HL-60 (cell line): Measurements from ENCODE around the gene TMEM19.
A peak's percentile ranks its signal among the peaks of the same experiment; 100 is the strongest.

Experiments used
- DNase-seq, 2 experiments: peaks; one replicate each; pipeline ENCODE4 v3.0.0-alpha.2; 2010 to 2020; ENCODE audit warnings: low read depth in 1 of 2, low spot score in 1 of 2
- H3K27ac ChIP-seq: fragments of 250-450 bp; sonication (Bioruptor Pico); replicated peaks from 2 replicates; pipeline ENCODE4 v1.5.1; 2020; ENCODE audit warnings: mild to moderate bottlenecking, moderate library complexity
- H3K27me3 ChIP-seq: fragments of 250-450 bp; sonication (Bioruptor Pico); 2 replicates; pipeline ENCODE4 v1.5.1; 2021; ENCODE audit warnings: mild to moderate bottlenecking, moderate library complexity; ENCODE audit not compliant: insufficient read depth, poor library complexity, severe bottlenecking
- H3K4me3 ChIP-seq: replicated peaks from 2 replicates; pipeline ENCODE4 v1.5.1; 2011; ENCODE audit warnings: mild to moderate bottlenecking, control low read depth, low read length; ENCODE audit not compliant: insufficient read depth
- GABPA ChIP-seq: IDR thresholded peaks from 2 replicates; pipeline ENCODE4 v1.6.1; 2012; ENCODE audit warnings: low read depth
- POLR2AphosphoS5 ChIP-seq: IDR thresholded peaks from 2 replicates; pipeline ENCODE4 v1.6.1; 2012; ENCODE audit warnings: low read depth
- SPI1 ChIP-seq: IDR thresholded peaks from 2 replicates; pipeline ENCODE4 v1.6.1; 2012; ENCODE audit warnings: low read depth, mild to moderate bottlenecking, borderline replicate concordance
- TF ChIP-seq, protein P1 (sequence below): IDR thresholded peaks from 2 replicates; pipeline ENCODE4 v1.6.1; 2012; ENCODE audit warnings: low read depth; ENCODE audit not compliant: insufficient replicate concordance
- TF ChIP-seq, protein P2 (sequence below): IDR thresholded peaks from one replicate; pipeline ENCODE4 v1.5.1; 2011; ENCODE audit warnings: low read length, control low read depth, inconsistent platforms; ENCODE audit not compliant: insufficient read depth

TMEM19 gene

GRCh38 chr12:71645268-71645667, 40.6 kb upstream of the TMEM19 start:
- peak overlapping the region; percentile 48 for H3K27ac ChIP-seq
- TF ChIP-seq GABPA (no peak), SPI1 (peak; percentile 91), POLR2AphosphoS5 (no peak; the same call in 1 of the 2 replicates)
- TF ChIP-seq, protein P1, sequence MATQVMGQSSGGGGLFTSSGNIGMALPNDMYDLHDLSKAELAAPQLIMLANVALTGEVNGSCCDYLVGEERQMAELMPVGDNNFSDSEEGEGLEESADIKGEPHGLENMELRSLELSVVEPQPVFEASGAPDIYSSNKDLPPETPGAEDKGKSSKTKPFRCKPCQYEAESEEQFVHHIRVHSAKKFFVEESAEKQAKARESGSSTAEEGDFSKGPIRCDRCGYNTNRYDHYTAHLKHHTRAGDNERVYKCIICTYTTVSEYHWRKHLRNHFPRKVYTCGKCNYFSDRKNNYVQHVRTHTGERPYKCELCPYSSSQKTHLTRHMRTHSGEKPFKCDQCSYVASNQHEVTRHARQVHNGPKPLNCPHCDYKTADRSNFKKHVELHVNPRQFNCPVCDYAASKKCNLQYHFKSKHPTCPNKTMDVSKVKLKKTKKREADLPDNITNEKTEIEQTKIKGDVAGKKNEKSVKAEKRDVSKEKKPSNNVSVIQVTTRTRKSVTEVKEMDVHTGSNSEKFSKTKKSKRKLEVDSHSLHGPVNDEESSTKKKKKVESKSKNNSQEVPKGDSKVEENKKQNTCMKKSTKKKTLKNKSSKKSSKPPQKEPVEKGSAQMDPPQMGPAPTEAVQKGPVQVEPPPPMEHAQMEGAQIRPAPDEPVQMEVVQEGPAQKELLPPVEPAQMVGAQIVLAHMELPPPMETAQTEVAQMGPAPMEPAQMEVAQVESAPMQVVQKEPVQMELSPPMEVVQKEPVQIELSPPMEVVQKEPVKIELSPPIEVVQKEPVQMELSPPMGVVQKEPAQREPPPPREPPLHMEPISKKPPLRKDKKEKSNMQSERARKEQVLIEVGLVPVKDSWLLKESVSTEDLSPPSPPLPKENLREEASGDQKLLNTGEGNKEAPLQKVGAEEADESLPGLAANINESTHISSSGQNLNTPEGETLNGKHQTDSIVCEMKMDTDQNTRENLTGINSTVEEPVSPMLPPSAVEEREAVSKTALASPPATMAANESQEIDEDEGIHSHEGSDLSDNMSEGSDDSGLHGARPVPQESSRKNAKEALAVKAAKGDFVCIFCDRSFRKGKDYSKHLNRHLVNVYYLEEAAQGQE = no peak
- TF ChIP-seq, protein P2, sequence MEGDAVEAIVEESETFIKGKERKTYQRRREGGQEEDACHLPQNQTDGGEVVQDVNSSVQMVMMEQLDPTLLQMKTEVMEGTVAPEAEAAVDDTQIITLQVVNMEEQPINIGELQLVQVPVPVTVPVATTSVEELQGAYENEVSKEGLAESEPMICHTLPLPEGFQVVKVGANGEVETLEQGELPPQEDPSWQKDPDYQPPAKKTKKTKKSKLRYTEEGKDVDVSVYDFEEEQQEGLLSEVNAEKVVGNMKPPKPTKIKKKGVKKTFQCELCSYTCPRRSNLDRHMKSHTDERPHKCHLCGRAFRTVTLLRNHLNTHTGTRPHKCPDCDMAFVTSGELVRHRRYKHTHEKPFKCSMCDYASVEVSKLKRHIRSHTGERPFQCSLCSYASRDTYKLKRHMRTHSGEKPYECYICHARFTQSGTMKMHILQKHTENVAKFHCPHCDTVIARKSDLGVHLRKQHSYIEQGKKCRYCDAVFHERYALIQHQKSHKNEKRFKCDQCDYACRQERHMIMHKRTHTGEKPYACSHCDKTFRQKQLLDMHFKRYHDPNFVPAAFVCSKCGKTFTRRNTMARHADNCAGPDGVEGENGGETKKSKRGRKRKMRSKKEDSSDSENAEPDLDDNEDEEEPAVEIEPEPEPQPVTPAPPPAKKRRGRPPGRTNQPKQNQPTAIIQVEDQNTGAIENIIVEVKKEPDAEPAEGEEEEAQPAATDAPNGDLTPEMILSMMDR = no peak
- peak in 1 of 2 experiments; percentile 66 for DNase-seq
- H3K4me3 ChIP-seq = no peak overlapping the region
- H3K27me3 ChIP-seq = no peaks in the 10 kb centered on the region

- no peak for DNase-seq
- TF ChIP-seq, protein P2 = no peak
- TF ChIP-seq, protein P1 = no peak
- TF ChIP-seq POLR2AphosphoS5 (no peak), GABPA (no peak), SPI1 (no peak)
- no peak overlapping the region for H3K4me3 ChIP-seq
These were observed 39.4 kb upstream of the TMEM19 start for GRCh38 chr12:71646512-71646911.

GRCh38 chr12:71648537-71648936, 37.3 kb upstream of the TMEM19 start:
- H3K27me3 ChIP-seq = no peaks in the 10 kb centered on the region
- TF ChIP-seq, protein P2 = no peak
- DNase-seq = no peak
- no peak overlapping the region for H3K4me3 ChIP-seq
- no peak overlapping the region for H3K27ac ChIP-seq

More at GRCh38 chr12:71646512-71646911, 39.4 kb upstream of the TMEM19 start:
- Histone ChIP-seq H3K27ac (peak overlapping the region; percentile 48; the same call in 1 of the 2 replicates), H3K27me3 (no peaks in the 10 kb centered on the region)

DNA sequence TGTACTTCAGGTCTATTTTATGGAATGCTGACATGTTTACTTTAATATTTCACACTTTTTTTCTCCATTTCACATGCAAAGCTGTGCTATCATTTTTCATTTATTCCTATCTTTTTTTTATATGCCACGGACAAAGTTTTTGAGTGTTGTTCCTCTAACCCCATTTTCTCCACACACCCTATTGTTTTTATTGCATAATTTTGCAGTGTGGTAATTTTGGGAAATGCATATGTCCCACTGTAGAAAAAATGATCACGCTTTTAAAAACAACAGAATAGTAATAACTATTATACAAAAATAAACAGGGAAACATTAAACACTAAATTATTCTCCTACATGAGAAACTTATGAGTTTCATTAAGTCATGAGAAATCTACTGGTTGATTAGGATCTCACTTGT, 36.5 kb upstream of the TMEM19 start:
- no peak for DNase-seq
- no peak overlapping the region for H3K27ac ChIP-seq
- H3K27me3 ChIP-seq = no peaks in the 10 kb centered on the region
- TF ChIP-seq GABPA = no peak
- TF ChIP-seq, protein P2 = no peak
- no peak for TF ChIP-seq POLR2AphosphoS5
- TF ChIP-seq, protein P1 = no peak
- no peak for TF ChIP-seq SPI1
- no peak overlapping the region for H3K4me3 ChIP-seq
